B cell (primary cell): ENCODE measurements around the gene KCNT1.

Source experiments
- CTCF ChIP-seq: fragments of 200-600 bp; IDR thresholded peaks from one replicate; pipeline ENCODE4 v1.8.0; 2022; ENCODE audit warnings: antibody characterized with exemption, mild to moderate bottlenecking
- EZH2 ChIP-seq: IDR thresholded peaks from 2 replicates; pipeline ENCODE4 v1.6.1; 2012; ENCODE audit warnings: borderline replicate concordance, low read depth, mild to moderate bottlenecking, moderate library complexity, low read length; ENCODE audit not compliant: insufficient read depth, poor library complexity, severe bottlenecking

GRCh38 chr9:135772702-135773493 lies 70.9 kb downstream of the KCNT1 start:
- no peak for TF ChIP-seq CTCF
- TF ChIP-seq EZH2 = no peak
